Mucosa of stomach (tissue), 1 donor: ENCODE measurements around the gene ERFE.
A peak's percentile ranks its signal among the peaks of the same experiment; 100 is the strongest.

ENCODE experiments used
- H3K27me3 ChIP-seq: one replicate; pipeline ENCODE4 v1.7.0; 2013; ENCODE audit warnings: mild to moderate bottlenecking, low read length; ENCODE audit not compliant: control insufficient read depth, insufficient read depth
- H3K36me3 ChIP-seq: one replicate; pipeline ENCODE4 v1.7.0; 2013; ENCODE audit warnings: low read length; ENCODE audit not compliant: control insufficient read depth, insufficient read depth
- H3K4me1 ChIP-seq: one replicate; pipeline ENCODE4 v1.7.0; 2013; ENCODE audit warnings: mild to moderate bottlenecking, low read length; ENCODE audit not compliant: control insufficient read depth, insufficient read depth
- H3K4me3 ChIP-seq: one replicate; pipeline ENCODE4 v1.7.0; 2013; ENCODE audit warnings: low read length
- H3K9ac ChIP-seq: one replicate; pipeline ENCODE4 v1.7.0; 2013; ENCODE audit warnings: mild to moderate bottlenecking, low read length, moderate library complexity
- H3K9me3 ChIP-seq: one replicate; pipeline ENCODE4 v1.7.0; 2013; ENCODE audit warnings: mild to moderate bottlenecking, low read length, moderate library complexity; ENCODE audit not compliant: control insufficient read depth
- donor health status: Pancreatic carcinoma.

ERFE gene

GRCh38 chr2:238155761-238156694, 2.7 kb upstream of the ERFE start:
- H3K9ac ChIP-seq: no peak overlapping the region
- peaks cover 13% of the 10 kb centered on the region for H3K27me3 ChIP-seq
- no peak overlapping the region for H3K4me3 ChIP-seq
- no peaks in the 10 kb centered on the region for H3K9me3 ChIP-seq
- no peaks in the 10 kb centered on the region for H3K36me3 ChIP-seq
- H3K4me1 ChIP-seq: peaks cover 19% of the 10 kb centered on the region

- H3K4me3 ChIP-seq: no peak overlapping the region
- H3K4me1 ChIP-seq: peaks cover 19% of the 10 kb centered on the region
- H3K9ac ChIP-seq: no peak overlapping the region
- no peaks in the 10 kb centered on the region for H3K36me3 ChIP-seq
- peaks cover 20% of the 10 kb centered on the region for H3K27me3 ChIP-seq
- H3K9me3 ChIP-seq: no peaks in the 10 kb centered on the region
Measured at GRCh38 chr2:238157506-238158017, 1.2 kb upstream of the ERFE start.

- Histone ChIP-seq H3K4me3 (no peak overlapping the region), H3K9ac (no peak overlapping the region), H3K36me3 (no peaks in the 10 kb centered on the region), H3K9me3 (no peaks in the 10 kb centered on the region), H3K4me1 (peaks cover 19% of the 10 kb centered on the region), H3K27me3 (peaks cover 25% of the 10 kb centered on the region)
Measured at GRCh38 chr2:238158018-238158508, 707 bp upstream of the ERFE start.

- peak overlapping the region; percentile 34 for H3K9ac ChIP-seq
- H3K36me3 ChIP-seq: no peaks in the 10 kb centered on the region
- H3K4me1 ChIP-seq: peaks cover 19% of the 10 kb centered on the region
- H3K9me3 ChIP-seq: no peaks in the 10 kb centered on the region
- H3K4me3 ChIP-seq: no peak overlapping the region
- H3K27me3 ChIP-seq: peaks cover 32% of the 10 kb centered on the region
Measured at GRCh38 chr2:238159071-238159539, 335 bp downstream of the ERFE start.

GRCh38 chr2:238159661-238160205, 963 bp downstream of the ERFE start:
- Histone ChIP-seq H3K4me3 (no peak overlapping the region), H3K9ac (no peak overlapping the region), H3K36me3 (no peaks in the 10 kb centered on the region), H3K27me3 (peaks cover 35% of the 10 kb centered on the region), H3K9me3 (no peaks in the 10 kb centered on the region), H3K4me1 (peaks cover 19% of the 10 kb centered on the region)

- Histone ChIP-seq H3K4me1 (peaks cover 19% of the 10 kb centered on the region), H3K36me3 (no peaks in the 10 kb centered on the region), H3K4me3 (no peak overlapping the region), H3K27me3 (peaks cover 42% of the 10 kb centered on the region), H3K9ac (no peak overlapping the region), H3K9me3 (no peaks in the 10 kb centered on the region)
Measured at GRCh38 chr2:238160206-238161129, 1.7 kb downstream of the ERFE start.

GRCh38 chr2:238161291-238162051, 2.7 kb downstream of the ERFE start:
- H3K9ac ChIP-seq: no peak overlapping the region
- no peaks in the 10 kb centered on the region for H3K36me3 ChIP-seq
- H3K4me3 ChIP-seq: no peak overlapping the region
- H3K9me3 ChIP-seq: no peaks in the 10 kb centered on the region
- H3K4me1 ChIP-seq: peaks cover 19% of the 10 kb centered on the region
- peaks cover 42% of the 10 kb centered on the region for H3K27me3 ChIP-seq

- Histone ChIP-seq H3K4me3 (no peak overlapping the region), H3K9ac (no peak overlapping the region), H3K27me3 (peaks cover 42% of the 10 kb centered on the region), H3K9me3 (no peaks in the 10 kb centered on the region), H3K4me1 (peaks cover 19% of the 10 kb centered on the region), H3K36me3 (no peaks in the 10 kb centered on the region)
Measured at GRCh38 chr2:238162251-238162845, 3.6 kb downstream of the ERFE start.

- H3K4me1 ChIP-seq: peaks cover 16% of the 10 kb centered on the region
- H3K4me3 ChIP-seq: no peak overlapping the region
- H3K27me3 ChIP-seq: peaks cover 42% of the 10 kb centered on the region
- no peaks in the 10 kb centered on the region for H3K36me3 ChIP-seq
- no peaks in the 10 kb centered on the region for H3K9me3 ChIP-seq
- H3K9ac ChIP-seq: no peak overlapping the region
Measured at GRCh38 chr2:238162846-238163441, 4.2 kb downstream of the ERFE start.

- Histone ChIP-seq H3K4me1 (peaks cover 17% of the 10 kb centered on the region), H3K9ac (no peak overlapping the region), H3K9me3 (no peaks in the 10 kb centered on the region), H3K27me3 (peaks cover 42% of the 10 kb centered on the region), H3K36me3 (no peaks in the 10 kb centered on the region), H3K4me3 (no peak overlapping the region)
Measured at GRCh38 chr2:238163481-238164198, 4.9 kb downstream of the ERFE start.
